HCT116 (cell line): ENCODE data around the gene PFDN2. TPM values are rescaled to one million over a fixed set of nuclear protein-coding genes. Genes with fewer than 3 reads are reported as not detected.

Source experiments
- total RNA-seq: library from RNA; stranded (reverse); gene quantifications from one replicate; pipeline ENCODE4 v1.2.1, GENCODE V29; 2021; ENCODE audit not compliant: unreplicated experiment

PFDN2 gene
- total RNA-seq, 1 experiment from 2014 or later: 179 TPM

Other genes starting within 250 kb of the PFDN2 start
- not detected for gene ITLN1, start 232.9 kb downstream of the PFDN2 start, total RNA-seq
- 0.20 TPM for gene ITLN2, start 163.2 kb downstream of the PFDN2 start, total RNA-seq
- gene F11R, start 96.9 kb downstream of the PFDN2 start, total RNA-seq: 86.7 TPM
- gene TSTD1, start 79.1 kb downstream of the PFDN2 start, total RNA-seq: 116 TPM
- 48.0 TPM for gene USF1, start 72.1 kb downstream of the PFDN2 start, total RNA-seq
- gene ARHGAP30, start 48.1 kb downstream of the PFDN2 start, total RNA-seq: 0.39 TPM
- 3.3 TPM for gene NECTIN4, start 28.5 kb downstream of the PFDN2 start, total RNA-seq
- 1.4 TPM for gene KLHDC9, start 19.7 kb downstream of the PFDN2 start, total RNA-seq
- gene NIT1, start 68 bp upstream of the PFDN2 start, total RNA-seq: 65.9 TPM
- 32.8 TPM for gene DEDD, start 14.6 kb upstream of the PFDN2 start, total RNA-seq
- gene UFC1, start 35.9 kb upstream of the PFDN2 start, total RNA-seq: 63.7 TPM
- gene USP21, start 41.5 kb upstream of the PFDN2 start, total RNA-seq: 22.1 TPM
- 24.2 TPM for gene PPOX, start 48.4 kb upstream of the PFDN2 start, total RNA-seq
- gene B4GALT3, start 59.5 kb upstream of the PFDN2 start, total RNA-seq: 53.7 TPM
- not detected for gene ADAMTS4, start 81.0 kb upstream of the PFDN2 start, total RNA-seq
- 82.7 TPM for gene NDUFS2, start 84.3 kb upstream of the PFDN2 start, total RNA-seq
- gene FCER1G, start 97.3 kb upstream of the PFDN2 start, total RNA-seq: 0.86 TPM
- gene APOA2, start 105.6 kb upstream of the PFDN2 start, total RNA-seq: not detected
- 9.8 TPM for gene TOMM40L, start 108.0 kb upstream of the PFDN2 start, total RNA-seq
- gene NR1I3, start 120.2 kb upstream of the PFDN2 start, total RNA-seq: not detected
- gene PCP4L1, start 140.7 kb upstream of the PFDN2 start, total RNA-seq: not detected
- 3.6 TPM for gene MPZ, start 191.9 kb upstream of the PFDN2 start, total RNA-seq
- 192 TPM for gene SDHC, start 196.3 kb upstream of the PFDN2 start, total RNA-seq
- not detected for gene CFAP126, start 249.8 kb upstream of the PFDN2 start, total RNA-seq